Measurements from ENCODE around the gene TMEM117. TPM values are rescaled to one million over a fixed set of nuclear protein-coding genes. Genes with fewer than 3 reads are reported as not detected.
A peak's percentile ranks its signal among the peaks of the same experiment; 100 is the strongest.

Gene TMEM117
- total and polyA plus RNA-seq, 7 donors, result 1.9 to 4.7 (median 3.9) TPM

GRCh38 chr12:43883311-43883710 is 47.4 kb downstream of the TMEM117 start:
- Histone ChIP-seq H3K36me3 (ENCODE audit: insufficient read depth in 1 of 2, low read depth in 1 of 2) (no peaks in the 10 kb centered on the region), H3K4me3 (no peak overlapping the region), H3K9me3 (no peaks in the 10 kb centered on the region), H3K27ac (no peak overlapping the region), H3K27me3 (ENCODE audit: insufficient read depth in 3 of 3, low read length in 2 of 3) (no peaks in the 10 kb centered on the region), H3K4me1 (peaks cover 27% of the 10 kb centered on the region)
- TF ChIP-seq, protein P1, sequence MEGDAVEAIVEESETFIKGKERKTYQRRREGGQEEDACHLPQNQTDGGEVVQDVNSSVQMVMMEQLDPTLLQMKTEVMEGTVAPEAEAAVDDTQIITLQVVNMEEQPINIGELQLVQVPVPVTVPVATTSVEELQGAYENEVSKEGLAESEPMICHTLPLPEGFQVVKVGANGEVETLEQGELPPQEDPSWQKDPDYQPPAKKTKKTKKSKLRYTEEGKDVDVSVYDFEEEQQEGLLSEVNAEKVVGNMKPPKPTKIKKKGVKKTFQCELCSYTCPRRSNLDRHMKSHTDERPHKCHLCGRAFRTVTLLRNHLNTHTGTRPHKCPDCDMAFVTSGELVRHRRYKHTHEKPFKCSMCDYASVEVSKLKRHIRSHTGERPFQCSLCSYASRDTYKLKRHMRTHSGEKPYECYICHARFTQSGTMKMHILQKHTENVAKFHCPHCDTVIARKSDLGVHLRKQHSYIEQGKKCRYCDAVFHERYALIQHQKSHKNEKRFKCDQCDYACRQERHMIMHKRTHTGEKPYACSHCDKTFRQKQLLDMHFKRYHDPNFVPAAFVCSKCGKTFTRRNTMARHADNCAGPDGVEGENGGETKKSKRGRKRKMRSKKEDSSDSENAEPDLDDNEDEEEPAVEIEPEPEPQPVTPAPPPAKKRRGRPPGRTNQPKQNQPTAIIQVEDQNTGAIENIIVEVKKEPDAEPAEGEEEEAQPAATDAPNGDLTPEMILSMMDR (IDR thresholded peaks at IDR 0.05), result no peak
- DNase-seq (no peak), ATAC-seq (no peak)
- intact Hi-C loops (cut with DNase I), result loop anchor here (5.0 to 10.0 kb wide), 4 partner anchors 106 to 439 kb away; partner anchors contain the start of genes IRAK4 (in 1 of the 2) and PUS7L (in 1 of the 2)
- WGBS, 3 donors, result 57 to 71% (median 61%) methylated on average over 2 of the region's 2 CpGs

DNA sequence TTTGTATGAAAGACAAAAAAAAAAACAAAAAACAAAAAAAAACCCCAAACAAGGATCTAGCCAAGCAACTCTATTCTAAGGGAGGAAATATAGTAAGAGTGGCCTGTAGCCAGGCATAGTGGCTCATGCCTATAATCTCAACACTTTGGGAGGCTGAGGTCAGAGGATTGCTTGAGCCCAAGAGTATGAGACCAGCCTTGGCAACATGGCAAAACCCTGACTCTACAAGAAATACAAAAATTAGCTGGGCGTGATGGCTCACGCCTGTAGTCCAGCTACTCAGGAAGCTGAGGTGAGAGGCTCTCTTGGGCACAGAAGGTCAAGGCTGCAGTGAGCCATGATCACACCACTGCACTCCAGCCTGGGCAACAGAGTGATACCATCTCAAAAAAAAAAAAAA is 47.9 kb downstream of the TMEM117 start:
- peaks cover 27% of the 10 kb centered on the region for H3K4me1 ChIP-seq
- no peaks in the 10 kb centered on the region for H3K9me3 ChIP-seq
- no peak for DNase-seq
- H3K4me3 ChIP-seq, result no peak overlapping the region
- no peaks in the 10 kb centered on the region for H3K36me3 ChIP-seq (ENCODE audit: insufficient read depth in 1 of 2, low read depth in 1 of 2)
- 78 to 91% (median 89%) methylated on average over 2 of the region's 2 CpGs for WGBS, 3 donors
- ATAC-seq, result no peak
- no peak overlapping the region for H3K27ac ChIP-seq
- intact Hi-C loops (cut with DNase I), result loop anchor here (5.0 to 10.0 kb wide), 4 partner anchors 106 to 439 kb away; partner anchors contain the start of genes IRAK4 (in 1 of the 2) and PUS7L (in 1 of the 2)
- H3K27me3 ChIP-seq (ENCODE audit: insufficient read depth in 3 of 3, low read length in 2 of 3), result no peaks in the 10 kb centered on the region
- TF ChIP-seq, protein P1 (IDR thresholded peaks at IDR 0.05), result no peak

- WGBS, 3 donors, result 80 to 81% (median 81%) methylated on average over 8 of the region's 8 CpGs
- Histone ChIP-seq H3K36me3 (ENCODE audit: insufficient read depth in 1 of 2, low read depth in 1 of 2) (no peaks in the 10 kb centered on the region), H3K9me3 (no peaks in the 10 kb centered on the region), H3K27me3 (ENCODE audit: insufficient read depth in 3 of 3, low read length in 2 of 3) (no peaks in the 10 kb centered on the region), H3K4me1 (peaks cover 22% of the 10 kb centered on the region), H3K27ac (no peak overlapping the region), H3K4me3 (no peak overlapping the region)
- DNase-seq (no peak), ATAC-seq (no peak)
- TF ChIP-seq, protein P1 (IDR thresholded peaks at IDR 0.05), result no peak
- intact Hi-C loops (cut with DNase I), result loop anchor here (5.0 to 10.0 kb wide), 4 partner anchors 108 to 440 kb away; partner anchors contain the start of genes IRAK4 (in 1 of the 2) and PUS7L (in 1 of the 2)
Measured at GRCh38 chr12:43884683-43885410, 49.0 kb downstream of the TMEM117 start.

- H3K27me3 ChIP-seq (ENCODE audit: insufficient read depth in 3 of 3, low read length in 2 of 3), result no peaks in the 10 kb centered on the region
- no peak overlapping the region for H3K4me3 ChIP-seq
- TF ChIP-seq, protein P1 (IDR thresholded peaks at IDR 0.05), result no peak
- H3K36me3 ChIP-seq (ENCODE audit: insufficient read depth in 1 of 2, low read depth in 1 of 2), result no peaks in the 10 kb centered on the region
- H3K9me3 ChIP-seq, result no peaks in the 10 kb centered on the region
- peaks cover 9% of the 10 kb centered on the region for H3K4me1 ChIP-seq
- DNase-seq (no peak), ATAC-seq (peak in 3 of 4 donors; percentile 36 to 51 (median 48))
- no peak overlapping the region for H3K27ac ChIP-seq
- WGBS, 3 donors, result 29 to 49% (median 36%) methylated on average over 2 of the region's 2 CpGs
- intact Hi-C loops (cut with DNase I), result loop anchor here in 1 of 2 donors (10.0 kb wide), 2 partner anchors 113 to 443 kb away; no protein-coding TSS in a partner anchor
Measured at GRCh38 chr12:43887397-43887796, 51.5 kb downstream of the TMEM117 start.

All from psoas muscle (tissue), 8 donors.